ENCODE measurements around the gene TRABD2A. TPM values are rescaled to one million over a fixed set of nuclear protein-coding genes. Genes with fewer than 3 reads are reported as not detected.

The TRABD2A gene
- total and polyA plus RNA-seq, 2 of the 13 experiments (the other 11 are each of a cell fraction or from before 2014, with no cell fraction given) = 0.15 TPM; not detected in 1

- TF ChIP-seq ZNF703 (CRISPR knock-in tag; IDR thresholded peaks at IDR 0.05; ENCODE audit: borderline replicate concordance) (no peak; the same call in 1 of the 2 replicates), TBX2 (CRISPR knock-in tag; IDR thresholded peaks at IDR 0.05; ENCODE audit: borderline replicate concordance) (peak; percentile 96), MYNN (CRISPR knock-in tag; IDR thresholded peaks at IDR 0.05; ENCODE audit: low read depth) (peak; percentile 49; the same call in 1 of the 2 replicates), NFE2 (CRISPR knock-in tag; IDR thresholded peaks at IDR 0.05) (no peak), RNF2 (conservative IDR thresholded peaks at IDR 0.05; ENCODE audit: low read depth) (peak; percentile 90), SNAPC5 (CRISPR knock-in tag; IDR thresholded peaks at IDR 0.05; ENCODE audit: borderline replicate concordance) (no peak), POGZ (CRISPR knock-in tag; IDR thresholded peaks at IDR 0.05) (peak; percentile 92), ZMAT3 (CRISPR knock-in tag; conservative IDR thresholded peaks at IDR 0.05) (peak; percentile 89; the same call in 1 of the 2 replicates), E2F5 (CRISPR knock-in tag; conservative IDR thresholded peaks at IDR 0.05) (no peak), KLF11 (CRISPR knock-in tag; IDR thresholded peaks at IDR 0.05) (peak; percentile 91), ZNF3 (CRISPR knock-in tag; IDR thresholded peaks at IDR 0.05) (peak; percentile 48; the same call in 1 of the 2 replicates), CHD2 (IDR thresholded peaks at IDR 0.05; ENCODE audit: low read depth, low read length) (peak; percentile 60; the same call in 1 of the 2 replicates), HINFP (CRISPR knock-in tag; IDR thresholded peaks at IDR 0.05; ENCODE audit: low read depth) (peak; percentile 92; the same call in 1 of the 2 replicates), ZNF639 (CRISPR knock-in tag; conservative IDR thresholded peaks at IDR 0.05) (peak; percentile 94), SMYD3 (CRISPR knock-in tag; IDR thresholded peaks at IDR 0.05) (peak; percentile 79; the same call in 1 of the 2 replicates), RAD21 (CRISPR knock-in tag; IDR thresholded peaks at IDR 0.05) (peak; percentile 100), FOXO4 (CRISPR knock-in tag; conservative IDR thresholded peaks at IDR 0.05) (0 out of 2 replicates have a peak, but pooled peaks have one; percentile 94), IRX3 (CRISPR knock-in tag; IDR thresholded peaks at IDR 0.05; ENCODE audit: borderline replicate concordance, low read depth) (peak; percentile 58; the same call in 1 of the 2 replicates), ZSCAN30 (CRISPR knock-in tag; IDR thresholded peaks at IDR 0.05) (peak; percentile 71; the same call in 1 of the 2 replicates), IRF2 (CRISPR knock-in tag; IDR thresholded peaks at IDR 0.05) (peak; percentile 97), ZNF101 (CRISPR knock-in tag; IDR thresholded peaks at IDR 0.05; ENCODE audit: borderline replicate concordance, low read depth) (no peak), SATB2 (CRISPR knock-in tag; IDR thresholded peaks at IDR 0.05) (no peak; the same call in 1 of the 2 replicates), CC2D1A (CRISPR knock-in tag; IDR thresholded peaks at IDR 0.05) (peak; percentile 83)
Observed at GRCh38 chr2:84925724-84926376, 45.0 kb upstream of the TRABD2A start (continued).
